Measurements from ENCODE around the gene ANO6.

GRCh38 chr12:45186762-45187161 lies 29.1 kb upstream of the ANO6 start:
- no peak for TF ChIP-seq CTCF (IDR thresholded peaks at IDR 0.05)
- no peak for TF ChIP-seq POLR2A (IDR thresholded peaks at IDR 0.05)
